HUDEP-2 (cell line): ENCODE measurements around the gene CD79A.

Experiments used
- DNase-seq, 76 experiments: peaks; one replicate each; lab custom pipeline; 2025; ENCODE audit not compliant: unreplicated experiment in 76 of 76; lab: John Stamatoyannopoulos, UW

The CD79A gene

GRCh38 chr19:41929536-41930071 lies 52.5 kb downstream of the CD79A start:
- DNase-seq: no peak

GRCh38 chr19:41930322-41930722 lies 53.2 kb downstream of the CD79A start:
- peak in 1 of 76 experiments; percentile 15 for DNase-seq
